ENCODE measurements around the gene CHST11. TPM values are rescaled to one million over a fixed set of nuclear protein-coding genes. Genes with fewer than 3 reads are reported as not detected.

CHST11 gene
- total RNA-seq, 4 donors from 2014 or later: 5.7 to 15.7 (median 7.1) TPM

- Histone ChIP-seq H3K36me3 (no peaks in the 10 kb centered on the region), H3K4me1 (peaks cover 0 to 9% (median 0%) of the 10 kb centered on the region in 4 donors), H3K27ac (replicated peaks in 1 of 4) (peak overlapping the region in 1 of 4 donors; percentile 11), H3K4me3 (no peak overlapping the region), H3K27me3 (no peaks in the 10 kb centered on the region), H3K9me3 (peaks cover 0 to 8% (median 3%) of the 10 kb centered on the region in 4 donors)
- no peak for DNase-seq (ENCODE audit: extremely low spot score)
- intact Hi-C loops (cut with DNase I): no loop called here
- TF ChIP-seq POLR2A (IDR thresholded peaks at IDR 0.05; ENCODE audit: low read depth): no peak
- TF ChIP-seq EP300 (IDR thresholded peaks at IDR 0.05): no peak
- no peak for TF ChIP-seq POLR2AphosphoS5 (IDR thresholded peaks at IDR 0.05)
- 64% methylated on average over 11 of the region's 12 CpGs for WGBS
Observed at GRCh38 chr12:104643819-104644669, 187.3 kb downstream of the CHST11 start.

- 89% methylated on average over 4 of the region's 4 CpGs for WGBS
- H3K27ac ChIP-seq (replicated peaks in 1 of 4): no peak overlapping the region
- H3K27me3 ChIP-seq: no peaks in the 10 kb centered on the region
- intact Hi-C loops (cut with DNase I): no loop called here
- no peaks in the 10 kb centered on the region for H3K9me3 ChIP-seq
- no peaks in the 10 kb centered on the region for H3K36me3 ChIP-seq
- no peak for DNase-seq (ENCODE audit: extremely low spot score)
- peaks cover 0 to 8% (median 4%) of the 10 kb centered on the region in 4 donors for H3K4me1 ChIP-seq
- TF ChIP-seq POLR2AphosphoS5 (IDR thresholded peaks at IDR 0.05) (no peak), EP300 (IDR thresholded peaks at IDR 0.05) (no peak), CTCF (IDR thresholded peaks at IDR 0.05) (no peak), POLR2A (IDR thresholded peaks at IDR 0.05; ENCODE audit: low read depth) (no peak)
- no peak overlapping the region for H3K4me3 ChIP-seq
Observed at GRCh38 chr12:104648756-104649155, 192.0 kb downstream of the CHST11 start.

- Histone ChIP-seq H3K27ac (replicated peaks in 1 of 4) (no peak overlapping the region), H3K4me3 (no peak overlapping the region)
Observed at GRCh38 chr12:104649217-104649824, 192.6 kb downstream of the CHST11 start.

GRCh38 chr12:104649921-104650320 lies 193.2 kb downstream of the CHST11 start:
- no peak overlapping the region for H3K27ac ChIP-seq (replicated peaks in 1 of 4)
- H3K36me3 ChIP-seq: no peaks in the 10 kb centered on the region
- TF ChIP-seq CTCF (IDR thresholded peaks at IDR 0.05): no peak
- TF ChIP-seq POLR2AphosphoS5 (IDR thresholded peaks at IDR 0.05): no peak
- TF ChIP-seq POLR2A (IDR thresholded peaks at IDR 0.05; ENCODE audit: low read depth): no peak
- no peak for TF ChIP-seq EP300 (IDR thresholded peaks at IDR 0.05)
- DNase-seq (ENCODE audit: extremely low spot score): no peak
- H3K27me3 ChIP-seq: no peaks in the 10 kb centered on the region
- peaks cover 0 to 8% (median 0%) of the 10 kb centered on the region in 4 donors for H3K4me1 ChIP-seq
- no peaks in the 10 kb centered on the region for H3K9me3 ChIP-seq
- H3K4me3 ChIP-seq: no peak overlapping the region
- intact Hi-C loops (cut with DNase I): no loop called here

More at GRCh38 chr12:104649217-104649824, 192.6 kb downstream of the CHST11 start:
- H3K36me3 ChIP-seq: no peaks in the 10 kb centered on the region
- no peaks in the 10 kb centered on the region for H3K9me3 ChIP-seq
- TF ChIP-seq CTCF (IDR thresholded peaks at IDR 0.05) (no peak), EP300 (IDR thresholded peaks at IDR 0.05) (no peak), POLR2A (IDR thresholded peaks at IDR 0.05; ENCODE audit: low read depth) (no peak), POLR2AphosphoS5 (IDR thresholded peaks at IDR 0.05) (no peak)
- peaks cover 0 to 8% (median 1%) of the 10 kb centered on the region in 4 donors for H3K4me1 ChIP-seq
- no peak for DNase-seq (ENCODE audit: extremely low spot score)
- H3K27me3 ChIP-seq: no peaks in the 10 kb centered on the region
- intact Hi-C loops (cut with DNase I): no loop called here
- 91% methylated on average over 2 of the region's 2 CpGs for WGBS

- Histone ChIP-seq H3K27ac (replicated peaks in 1 of 4) (no peak overlapping the region), H3K9me3 (no peaks in the 10 kb centered on the region), H3K4me3 (no peak overlapping the region), H3K27me3 (no peaks in the 10 kb centered on the region), H3K4me1 (peaks cover 0 to 8% (median 0%) of the 10 kb centered on the region in 4 donors), H3K36me3 (no peaks in the 10 kb centered on the region)
- intact Hi-C loops (cut with DNase I): no loop called here
- 89% methylated on average over 5 of the region's 5 CpGs for WGBS
- no peak for DNase-seq (ENCODE audit: extremely low spot score)
- TF ChIP-seq POLR2A (IDR thresholded peaks at IDR 0.05; ENCODE audit: low read depth) (no peak), POLR2AphosphoS5 (IDR thresholded peaks at IDR 0.05) (peak in 1 of 2 donors; percentile 6)
Observed at GRCh38 chr12:104650541-104650940, 193.8 kb downstream of the CHST11 start.

Data from esophagus muscularis mucosa (tissue), 4 donors.